SU-DHL-6 (cell line): ENCODE results near the gene RNF103.

Experiments used
- H2AFZ ChIP-seq: fragments of 200-600 bp; sonication (generic); 2 replicates; pipeline ENCODE4 v1.6.1; 2014; ENCODE audit warnings: low read depth, mild to moderate bottlenecking, moderate library complexity, mixed read lengths, antibody characterized with exemption, low read length; ENCODE audit not compliant: severe bottlenecking
- H3F3A ChIP-seq: fragments of 200-600 bp; shearing (Covaris generic); 2 replicates; pipeline ENCODE4 v1.6.0; 2016; ENCODE audit warnings: antibody characterized with exemption, mild to moderate bottlenecking; ENCODE audit not compliant: insufficient read depth
- H3K27ac ChIP-seq: fragments of 200-600 bp; sonication (generic); 2 replicates; pipeline ENCODE4 v1.5.1; 2016; ENCODE audit warnings: low read depth, mild to moderate bottlenecking, low read length, moderate library complexity, mixed read lengths
- H3K27me3 ChIP-seq: fragments of 200-600 bp; sonication (generic), shearing (Covaris generic); 2 replicates; pipeline ENCODE4 v1.6.0; 2014; ENCODE audit warnings: mild to moderate bottlenecking, low read length
- H3K36me3 ChIP-seq: fragments of 200-600 bp; sonication (generic); 2 replicates; pipeline ENCODE4 v1.6.1; 2014; ENCODE audit warnings: mild to moderate bottlenecking, low read length, mixed read lengths
- H3K4me2 ChIP-seq: fragments of 300-600, 200-600 bp; shearing (Covaris generic), sonication (generic); 2 replicates; pipeline ENCODE4 v1.6.0; 2014; ENCODE audit warnings: low read length, low read depth, mild to moderate bottlenecking; ENCODE audit not compliant: poor library complexity, severe bottlenecking
- H3K4me3 ChIP-seq: fragments of 200-600 bp; sonication (generic); 2 replicates; pipeline ENCODE4 v1.5.1; 2014; ENCODE audit warnings: antibody characterized with exemption, low read length, mild to moderate bottlenecking, mixed read lengths; ENCODE audit not compliant: insufficient read depth, poor library complexity, severe bottlenecking
- H3K79me2 ChIP-seq: fragments of 200-600 bp; sonication (generic); 2 replicates; pipeline ENCODE4 v1.6.1; 2014; ENCODE audit warnings: mild to moderate bottlenecking, low read length, moderate library complexity; ENCODE audit not compliant: insufficient read depth
- H3K9ac ChIP-seq: fragments of 200-600 bp; sonication (generic); 2 replicates; pipeline ENCODE4 v1.7.0; 2014; ENCODE audit warnings: mild to moderate bottlenecking, low read length
- H3K9me2 ChIP-seq: fragments of 200-600 bp; sonication (generic); replicated peaks from 2 replicates; pipeline ENCODE4 v1.6.1; 2014; ENCODE audit warnings: low read length; ENCODE audit not compliant: insufficient read depth
- H3K9me3 ChIP-seq: fragments of 200-600 bp; sonication (generic); 2 replicates; pipeline ENCODE4 v1.6.1; 2014; ENCODE audit warnings: low read length, mixed read lengths; ENCODE audit not compliant: insufficient read depth
- H4K20me1 ChIP-seq: fragments of 200-600 bp; sonication (generic); 2 replicates; pipeline ENCODE4 v1.6.1; 2014; ENCODE audit warnings: low read depth, mild to moderate bottlenecking, antibody characterized with exemption, low read length, moderate library complexity, mixed read lengths
- CTCF ChIP-seq: fragments of 200-600 bp; sonication (generic); IDR thresholded peaks from one replicate; pipeline ENCODE4 v1.5.1; 2017; ENCODE audit warnings: antibody characterized with exemption, mild to moderate bottlenecking, low read length, moderate library complexity; ENCODE audit not compliant: insufficient read depth, poor library complexity, severe bottlenecking
- EZH2phosphoT487 ChIP-seq: fragments of 200-600 bp; sonication (generic), shearing (Covaris generic); conservative IDR thresholded peaks from 2 replicates; pipeline ENCODE4 v1.6.1; 2018; ENCODE audit warnings: mild to moderate bottlenecking, antibody characterized with exemption, low read length, moderate library complexity, mixed read lengths

The RNF103 gene

GRCh38 chr2:86631846-86632485 is 8.3 kb upstream of the RNF103 start:
- H3K79me2 ChIP-seq: no peaks in the 10 kb centered on the region
- H4K20me1 ChIP-seq: no peaks in the 10 kb centered on the region
- no peak overlapping the region for H3K27ac ChIP-seq
- no peaks in the 10 kb centered on the region for H3K36me3 ChIP-seq
- no peaks in the 10 kb centered on the region for H3K27me3 ChIP-seq
- H3K4me3 ChIP-seq: no peak overlapping the region
- no peak overlapping the region for H2AFZ ChIP-seq
- no peak for TF ChIP-seq CTCF
- no peak for TF ChIP-seq EZH2phosphoT487
- no peak overlapping the region for H3K9ac ChIP-seq
- H3K4me2 ChIP-seq: no peak overlapping the region
- no peaks in the 10 kb centered on the region for H3F3A ChIP-seq
- no peaks in the 10 kb centered on the region for H3K9me2 ChIP-seq
- H3K9me3 ChIP-seq: no peaks in the 10 kb centered on the region

- Histone ChIP-seq H3K4me2 (no peak overlapping the region), H3K9me2 (no peaks in the 10 kb centered on the region), H2AFZ (no peak overlapping the region)
Measured at GRCh38 chr2:86628091-86628522, 4.4 kb upstream of the RNF103 start.

GRCh38 chr2:86627550-86627949 is 3.9 kb upstream of the RNF103 start:
- Histone ChIP-seq H3K9ac (no peak overlapping the region), H3K27me3 (no peaks in the 10 kb centered on the region), H3K27ac (no peak overlapping the region), H3K9me2 (no peaks in the 10 kb centered on the region), H2AFZ (no peak overlapping the region), H3K4me2 (no peak overlapping the region), H3K36me3 (no peaks in the 10 kb centered on the region), H3K79me2 (peaks cover 3% of the 10 kb centered on the region; the same call in 1 of the 2 replicates), H4K20me1 (no peaks in the 10 kb centered on the region), H3K4me3 (no peak overlapping the region), H3F3A (peaks cover 2% of the 10 kb centered on the region; the same call in 1 of the 2 replicates), H3K9me3 (no peaks in the 10 kb centered on the region)
- no peak for TF ChIP-seq EZH2phosphoT487
- no peak for TF ChIP-seq CTCF

More at GRCh38 chr2:86628091-86628522, 4.4 kb upstream of the RNF103 start:
- Histone ChIP-seq H3K79me2 (no peaks in the 10 kb centered on the region), H3K9me3 (no peaks in the 10 kb centered on the region), H3F3A (peaks cover 2% of the 10 kb centered on the region; the same call in 1 of the 2 replicates), H3K9ac (no peak overlapping the region), H3K27ac (no peak overlapping the region), H3K36me3 (no peaks in the 10 kb centered on the region), H3K27me3 (no peaks in the 10 kb centered on the region), H4K20me1 (no peaks in the 10 kb centered on the region), H3K4me3 (no peak overlapping the region)
- TF ChIP-seq EZH2phosphoT487: no peak
- no peak for TF ChIP-seq CTCF
